ENCODE data around the gene LRRC8B.

The LRRC8B gene

DNA sequence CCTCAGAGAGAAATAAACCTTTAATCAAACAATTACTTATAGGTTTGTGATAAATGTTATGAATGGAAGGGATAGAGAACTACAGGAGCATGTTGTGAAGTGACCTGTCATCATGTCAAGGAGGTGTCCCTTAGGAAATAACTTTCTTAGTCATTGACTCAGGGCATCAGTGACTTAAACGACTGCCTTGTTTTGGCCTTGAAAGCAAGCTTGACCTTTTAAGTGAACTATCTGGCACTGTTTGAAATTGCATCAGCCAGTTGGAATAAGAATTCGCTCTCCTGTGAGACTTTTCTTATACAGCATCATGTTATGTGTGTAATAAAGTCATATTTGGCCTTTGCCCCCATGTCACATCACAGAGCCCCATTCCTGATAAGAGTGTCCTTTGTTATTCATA is 30.9 kb downstream of the LRRC8B start:
- Histone ChIP-seq H3K27me3 (ENCODE audit: low read depth, low read length) (no peaks in the 10 kb centered on the region), H3K4me2 (ENCODE audit: low read length) (no peak overlapping the region), H2AFZ (ENCODE audit: low read depth, low read length) (no peak overlapping the region), H3K79me2 (ENCODE audit: low read length) (no peaks in the 10 kb centered on the region), H3K27ac (ENCODE audit: low read length) (no peak overlapping the region), H3K9ac (ENCODE audit: low read length) (no peak overlapping the region), H3K4me1 (ENCODE audit: low read length) (peaks cover 15% of the 10 kb centered on the region), H4K20me1 (ENCODE audit: insufficient read depth, low read length) (no peaks in the 10 kb centered on the region), H3K4me3 (ENCODE audit: low read length) (no peak overlapping the region), H3K9me3 (ENCODE audit: insufficient read depth, low read length) (no peaks in the 10 kb centered on the region), H3K36me3 (replicated peaks; ENCODE audit: low read depth, low read length) (no peaks in the 10 kb centered on the region)
- TF ChIP-seq EZH2phosphoT487 (IDR thresholded peaks at IDR 0.05; ENCODE audit: low read depth) = no peak
- TF ChIP-seq, protein P1, sequence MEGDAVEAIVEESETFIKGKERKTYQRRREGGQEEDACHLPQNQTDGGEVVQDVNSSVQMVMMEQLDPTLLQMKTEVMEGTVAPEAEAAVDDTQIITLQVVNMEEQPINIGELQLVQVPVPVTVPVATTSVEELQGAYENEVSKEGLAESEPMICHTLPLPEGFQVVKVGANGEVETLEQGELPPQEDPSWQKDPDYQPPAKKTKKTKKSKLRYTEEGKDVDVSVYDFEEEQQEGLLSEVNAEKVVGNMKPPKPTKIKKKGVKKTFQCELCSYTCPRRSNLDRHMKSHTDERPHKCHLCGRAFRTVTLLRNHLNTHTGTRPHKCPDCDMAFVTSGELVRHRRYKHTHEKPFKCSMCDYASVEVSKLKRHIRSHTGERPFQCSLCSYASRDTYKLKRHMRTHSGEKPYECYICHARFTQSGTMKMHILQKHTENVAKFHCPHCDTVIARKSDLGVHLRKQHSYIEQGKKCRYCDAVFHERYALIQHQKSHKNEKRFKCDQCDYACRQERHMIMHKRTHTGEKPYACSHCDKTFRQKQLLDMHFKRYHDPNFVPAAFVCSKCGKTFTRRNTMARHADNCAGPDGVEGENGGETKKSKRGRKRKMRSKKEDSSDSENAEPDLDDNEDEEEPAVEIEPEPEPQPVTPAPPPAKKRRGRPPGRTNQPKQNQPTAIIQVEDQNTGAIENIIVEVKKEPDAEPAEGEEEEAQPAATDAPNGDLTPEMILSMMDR (IDR thresholded peaks at IDR 0.05; ENCODE audit: low read depth, low read length) = no peak

DNA sequence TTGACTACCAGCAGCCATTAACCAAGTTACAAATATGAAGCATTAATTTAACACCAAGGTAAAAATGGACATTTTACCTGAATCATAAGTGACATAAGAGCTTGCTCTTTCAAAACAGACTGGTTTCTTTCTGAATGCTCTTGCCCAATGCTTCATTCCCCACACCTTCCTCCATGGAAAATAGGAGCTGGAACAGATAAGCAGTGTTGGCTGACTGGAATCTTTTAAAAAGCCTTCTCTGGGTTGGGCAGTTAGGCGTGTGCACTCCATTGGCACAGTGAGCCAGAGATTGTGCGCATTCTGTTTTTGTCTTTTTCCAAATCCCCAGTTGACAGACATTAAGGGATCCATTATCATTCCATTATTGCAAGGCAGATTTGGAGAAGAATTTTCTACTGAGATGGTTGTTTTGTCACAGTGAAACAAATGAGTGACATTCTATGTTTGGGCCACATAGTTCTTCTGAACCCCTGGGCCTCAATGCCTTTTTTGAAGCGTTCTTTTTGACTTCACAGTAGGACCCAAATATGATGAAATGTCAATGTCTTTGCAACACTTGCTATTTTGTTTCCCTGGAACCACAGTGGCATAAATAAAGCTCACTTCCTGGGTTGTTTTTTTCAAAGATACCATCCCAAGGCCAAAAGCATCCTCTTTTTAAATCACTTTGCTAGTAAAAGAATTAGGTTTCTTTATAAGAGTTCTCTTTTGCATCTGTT is 32.3 kb downstream of the LRRC8B start:
- H3K27me3 ChIP-seq (ENCODE audit: low read depth, low read length) = no peaks in the 10 kb centered on the region
- no peaks in the 10 kb centered on the region for H3K9me3 ChIP-seq (ENCODE audit: insufficient read depth, low read length)
- no peak overlapping the region for H3K9ac ChIP-seq (ENCODE audit: low read length)
- no peak overlapping the region for H3K27ac ChIP-seq (ENCODE audit: low read length)
- H3K4me2 ChIP-seq (ENCODE audit: low read length) = no peak overlapping the region
- H4K20me1 ChIP-seq (ENCODE audit: insufficient read depth, low read length) = no peaks in the 10 kb centered on the region
- peaks cover 15% of the 10 kb centered on the region for H3K4me1 ChIP-seq (ENCODE audit: low read length)
- H3K79me2 ChIP-seq (ENCODE audit: low read length) = no peaks in the 10 kb centered on the region
- no peaks in the 10 kb centered on the region for H3K36me3 ChIP-seq (replicated peaks; ENCODE audit: low read depth, low read length)
- H2AFZ ChIP-seq (ENCODE audit: low read depth, low read length) = no peak overlapping the region
- TF ChIP-seq, protein P1 (IDR thresholded peaks at IDR 0.05; ENCODE audit: low read depth, low read length) = no peak
- no peak for TF ChIP-seq EZH2phosphoT487 (IDR thresholded peaks at IDR 0.05; ENCODE audit: low read depth)
- no peak overlapping the region for H3K4me3 ChIP-seq (ENCODE audit: low read length)

DNA sequence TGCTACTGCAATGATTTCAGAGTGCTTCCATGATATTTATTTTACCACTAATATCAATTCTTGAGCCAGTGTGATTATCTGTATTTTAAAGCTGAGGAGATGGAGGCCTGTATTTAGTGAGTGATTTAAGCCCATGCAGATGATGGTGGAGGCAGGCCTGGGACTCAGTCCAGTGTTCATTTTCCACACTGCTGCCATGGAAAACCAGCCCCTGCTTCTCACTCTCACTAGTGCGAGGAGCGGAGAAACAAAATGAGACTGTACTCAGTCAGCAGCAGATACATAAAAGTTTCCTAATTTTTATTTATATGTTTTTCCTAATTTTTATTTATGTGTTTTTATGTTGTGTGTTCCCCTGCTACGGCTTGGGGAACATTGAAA is 32.8 kb downstream of the LRRC8B start:
- Histone ChIP-seq H3K27ac (ENCODE audit: low read length) (no peak overlapping the region), H3K36me3 (replicated peaks; ENCODE audit: low read depth, low read length) (no peaks in the 10 kb centered on the region), H2AFZ (ENCODE audit: low read depth, low read length) (no peak overlapping the region), H3K79me2 (ENCODE audit: low read length) (no peaks in the 10 kb centered on the region), H4K20me1 (ENCODE audit: insufficient read depth, low read length) (no peaks in the 10 kb centered on the region), H3K4me1 (ENCODE audit: low read length) (peaks cover 11% of the 10 kb centered on the region), H3K27me3 (ENCODE audit: low read depth, low read length) (no peaks in the 10 kb centered on the region), H3K4me2 (ENCODE audit: low read length) (no peak overlapping the region), H3K9me3 (ENCODE audit: insufficient read depth, low read length) (no peaks in the 10 kb centered on the region), H3K9ac (ENCODE audit: low read length) (no peak overlapping the region), H3K4me3 (ENCODE audit: low read length) (no peak overlapping the region)
- TF ChIP-seq, protein P1 (IDR thresholded peaks at IDR 0.05; ENCODE audit: low read depth, low read length) = no peak
- TF ChIP-seq EZH2phosphoT487 (IDR thresholded peaks at IDR 0.05; ENCODE audit: low read depth) = no peak

DNA sequence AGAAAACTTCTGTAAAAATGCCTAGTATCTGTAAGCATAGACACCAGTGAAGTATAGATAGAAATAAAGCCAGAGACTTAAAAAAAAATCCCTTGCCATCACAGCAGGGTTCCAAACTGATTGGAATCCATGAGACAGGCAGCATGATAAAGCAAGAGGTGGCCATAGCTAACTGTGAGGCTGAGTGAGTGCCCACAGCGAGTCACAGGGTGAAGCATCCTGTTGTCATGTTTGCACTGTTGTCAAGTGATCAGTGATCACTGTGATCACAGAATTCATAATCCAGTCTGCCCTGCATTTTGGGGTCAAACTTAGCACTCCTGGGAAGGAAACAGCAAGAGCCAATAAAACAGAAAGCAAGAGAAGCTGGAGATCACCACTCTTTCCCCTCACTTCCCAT is 33.3 kb downstream of the LRRC8B start:
- Histone ChIP-seq H3K9ac (ENCODE audit: low read length) (no peak overlapping the region), H3K4me1 (ENCODE audit: low read length) (peaks cover 6% of the 10 kb centered on the region), H3K27me3 (ENCODE audit: low read depth, low read length) (no peaks in the 10 kb centered on the region), H3K27ac (ENCODE audit: low read length) (no peak overlapping the region), H3K4me2 (ENCODE audit: low read length) (no peak overlapping the region), H3K36me3 (replicated peaks; ENCODE audit: low read depth, low read length) (no peaks in the 10 kb centered on the region), H2AFZ (ENCODE audit: low read depth, low read length) (no peak overlapping the region), H3K4me3 (ENCODE audit: low read length) (no peak overlapping the region), H3K9me3 (ENCODE audit: insufficient read depth, low read length) (no peaks in the 10 kb centered on the region), H4K20me1 (ENCODE audit: insufficient read depth, low read length) (no peaks in the 10 kb centered on the region), H3K79me2 (ENCODE audit: low read length) (no peaks in the 10 kb centered on the region)
- no peak for TF ChIP-seq EZH2phosphoT487 (IDR thresholded peaks at IDR 0.05; ENCODE audit: low read depth)
- TF ChIP-seq, protein P1 (IDR thresholded peaks at IDR 0.05; ENCODE audit: low read depth, low read length) = no peak
